ENCODE data around the gene RAPGEF4.
"Not testable (repeated sequence)": the region's sequence is repeated elsewhere in the genome, so short reads cannot be mapped to it uniquely, and the experiment has no call there.

Gene RAPGEF4

DNA sequence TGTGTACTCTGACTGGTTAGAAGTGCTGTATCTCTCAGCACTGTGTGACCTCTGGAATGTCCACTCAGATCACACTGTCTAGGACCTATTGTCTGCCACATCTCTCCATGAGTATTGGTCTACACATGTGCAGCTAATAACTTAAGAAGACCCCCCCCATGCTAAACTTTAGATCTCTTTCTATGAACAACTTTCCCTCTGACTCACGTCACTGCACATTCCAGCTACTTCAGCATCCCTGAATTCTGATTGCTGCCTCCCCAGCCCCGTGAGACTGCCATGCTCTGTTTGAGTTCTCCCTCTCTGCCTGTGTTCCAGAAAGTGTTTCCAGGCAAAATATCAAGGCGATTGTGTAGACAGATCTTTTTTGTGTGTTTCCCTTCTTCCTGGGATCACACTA, 41.8 kb downstream of the RAPGEF4 start:
- no peak for DNase-seq

DNA sequence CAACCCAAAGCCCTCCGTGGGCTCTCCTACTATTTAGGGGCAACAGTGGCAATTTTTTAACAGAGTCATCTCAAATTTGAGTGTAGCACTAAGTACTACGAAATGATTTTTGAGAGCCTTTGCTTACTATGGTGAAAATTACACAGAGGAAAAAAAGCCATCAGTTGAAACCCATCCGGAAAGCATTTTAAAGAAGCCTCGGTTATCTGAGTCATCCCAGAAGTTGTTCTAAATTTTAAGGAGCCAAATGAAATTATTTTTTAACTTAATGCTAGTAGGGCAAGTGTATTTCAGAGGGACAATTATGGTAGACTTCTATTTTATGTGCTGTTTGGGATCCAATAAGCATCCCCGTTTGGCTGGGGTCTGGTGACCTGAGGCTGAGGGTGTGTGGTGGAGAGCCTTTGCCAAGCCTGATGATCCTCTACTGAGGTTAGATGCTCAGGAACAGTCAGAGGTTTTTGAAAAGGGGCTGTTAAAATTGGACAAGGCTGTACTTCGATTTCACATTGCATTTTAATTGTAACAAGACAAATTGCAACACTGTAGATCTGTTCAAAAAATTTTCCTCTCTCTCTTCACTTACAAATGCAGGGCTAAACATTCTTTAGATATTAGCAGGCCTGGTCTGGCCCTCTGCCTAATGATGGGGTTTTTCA, 47.0 kb downstream of the RAPGEF4 start:
- DNase-seq = no peak

GRCh38 chr2:172783165-172783898, 47.7 kb downstream of the RAPGEF4 start:
- no peak for DNase-seq

- no peak for DNase-seq
Observed at GRCh38 chr2:172788871-172789270, 53.2 kb downstream of the RAPGEF4 start.

- no peak for DNase-seq
Observed at GRCh38 chr2:172790404-172790803, 54.8 kb downstream of the RAPGEF4 start.

- no peak for DNase-seq
Observed at GRCh38 chr2:172791953-172792352, 56.3 kb downstream of the RAPGEF4 start.

GRCh38 chr2:172792711-172793110, 57.1 kb downstream of the RAPGEF4 start:
- no peak for DNase-seq

DNA sequence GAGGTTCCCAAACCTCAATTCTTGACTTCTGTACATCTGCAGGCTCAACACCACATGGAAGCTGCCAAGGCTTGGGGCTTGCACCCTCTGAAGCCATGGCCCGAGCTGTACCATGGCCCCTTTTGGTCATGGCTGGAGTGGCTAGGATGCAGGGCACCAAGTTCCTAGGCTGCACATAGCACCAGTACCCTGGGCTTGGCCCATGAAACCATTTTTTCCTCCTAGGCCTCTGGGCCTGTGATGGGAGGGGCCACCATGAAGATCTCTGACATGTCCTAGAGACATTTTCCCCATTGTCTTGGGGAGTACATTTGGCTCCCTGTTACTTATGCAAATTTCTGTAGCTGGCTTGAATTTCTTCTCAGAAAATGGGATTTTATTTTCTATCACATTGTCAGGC, 67.7 kb downstream of the RAPGEF4 start:
- not testable (repeated sequence) for DNase-seq

DNA sequence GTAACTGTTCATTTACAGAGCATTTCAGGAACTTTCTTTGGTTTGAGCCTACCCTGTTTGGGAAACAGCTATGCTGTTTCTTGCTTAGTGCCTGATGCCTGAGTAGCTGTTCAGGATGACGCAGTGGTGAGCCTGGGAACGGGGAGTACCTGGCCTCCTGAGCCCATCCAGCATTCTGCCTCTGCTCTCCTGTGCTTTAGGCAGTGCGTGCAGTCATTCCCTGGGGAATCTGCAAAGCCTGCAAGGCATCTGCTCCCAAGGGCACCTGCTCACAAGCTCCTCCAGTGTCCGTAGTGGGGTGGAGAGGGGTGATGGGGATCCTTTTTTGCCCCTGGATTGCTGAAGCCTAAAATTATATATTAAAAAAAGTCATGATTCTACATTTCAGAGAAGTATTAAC, 68.8 kb downstream of the RAPGEF4 start:
- no peak for DNase-seq

DNA sequence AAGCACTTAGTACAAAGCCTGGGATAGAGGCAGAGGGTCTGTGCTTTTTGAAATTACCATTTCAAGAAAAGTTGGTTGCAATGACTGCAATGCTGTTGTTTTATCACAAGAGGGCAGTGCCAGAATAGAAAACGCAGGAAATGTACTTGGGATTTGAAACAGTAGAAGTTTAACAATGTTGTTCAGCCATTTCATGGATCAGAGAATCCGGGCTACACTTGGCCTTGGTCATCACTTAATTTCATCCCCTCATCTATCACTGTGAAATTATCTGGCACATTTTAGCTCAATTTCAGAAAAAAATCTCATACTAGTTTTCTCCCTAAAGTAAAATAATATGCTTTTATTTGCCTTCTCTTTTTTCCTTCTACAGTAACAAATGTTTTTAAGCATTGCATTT, 70.8 kb downstream of the RAPGEF4 start:
- no peak for DNase-seq

GRCh38 chr2:172806996-172807395, 71.4 kb downstream of the RAPGEF4 start:
- DNase-seq = no peak

DNA sequence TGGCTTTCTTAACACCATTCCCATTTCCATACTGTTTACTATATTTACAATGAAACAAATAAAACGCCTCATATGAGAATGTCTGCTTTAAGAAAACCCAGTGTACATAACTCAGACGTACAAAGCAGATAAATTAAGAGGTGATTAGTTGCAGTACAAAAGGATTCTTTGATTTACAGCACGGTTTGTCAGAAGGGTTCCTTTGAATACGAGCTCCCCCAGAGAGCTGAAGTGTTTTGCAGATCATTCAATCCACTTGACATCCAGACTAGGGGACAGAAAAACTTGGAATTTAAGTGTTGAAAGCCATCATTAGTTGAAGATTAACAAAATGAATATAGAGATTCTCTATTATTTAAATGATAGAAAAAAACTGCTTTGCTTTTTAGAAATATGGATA, 72.5 kb downstream of the RAPGEF4 start:
- DNase-seq = no peak

- DNase-seq = no peak
Observed at GRCh38 chr2:172811027-172811426, 75.4 kb downstream of the RAPGEF4 start.

- DNase-seq = no peak
Observed at GRCh38 chr2:172812158-172812744, 76.6 kb downstream of the RAPGEF4 start.

DNA sequence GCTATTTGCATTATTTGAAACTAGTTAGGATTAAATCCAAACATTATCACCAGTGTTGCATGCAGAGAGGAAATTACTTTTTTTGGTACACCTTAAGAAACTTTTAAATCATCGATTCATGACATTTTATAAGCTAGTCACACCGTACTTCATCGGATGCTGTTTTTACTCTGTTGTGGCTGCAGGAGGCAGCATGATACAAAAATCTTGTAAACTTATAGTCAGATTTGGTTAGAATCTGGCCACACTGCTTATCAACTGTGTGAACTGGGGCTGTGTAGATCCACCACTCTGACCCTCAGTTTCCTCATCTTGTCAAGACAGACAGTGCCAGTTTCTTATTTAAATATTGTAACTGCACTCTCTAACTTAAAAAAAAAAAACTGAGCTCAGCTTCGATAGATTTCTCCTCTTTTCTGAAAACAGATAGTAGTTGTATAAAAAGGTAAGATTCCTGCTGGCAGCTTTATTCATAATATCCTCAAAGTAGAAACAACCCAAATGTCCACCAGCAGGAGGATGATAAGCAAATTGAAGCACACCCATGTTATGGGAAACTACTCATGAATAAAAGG, 77.8 kb downstream of the RAPGEF4 start:
- no peak for DNase-seq

DNA sequence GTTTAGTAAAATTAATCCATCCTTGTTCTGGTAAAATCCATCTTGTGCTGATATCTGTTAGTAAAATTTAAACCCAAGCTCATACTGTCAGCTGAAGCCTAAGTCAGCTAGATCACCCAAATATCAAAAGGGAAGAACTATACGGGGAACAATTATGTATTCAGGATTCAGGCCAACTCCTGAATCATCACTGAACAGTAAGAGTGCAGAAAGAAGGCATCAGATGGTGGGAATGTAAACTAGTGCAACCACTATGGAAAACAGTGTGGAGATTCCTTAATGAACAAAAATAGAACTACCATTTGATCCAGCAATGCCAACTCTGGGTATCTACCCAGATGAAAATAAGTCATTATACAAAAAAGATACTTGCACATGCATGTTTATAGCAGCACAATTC, 81.8 kb downstream of the RAPGEF4 start:
- DNase-seq = no peak

DNA sequence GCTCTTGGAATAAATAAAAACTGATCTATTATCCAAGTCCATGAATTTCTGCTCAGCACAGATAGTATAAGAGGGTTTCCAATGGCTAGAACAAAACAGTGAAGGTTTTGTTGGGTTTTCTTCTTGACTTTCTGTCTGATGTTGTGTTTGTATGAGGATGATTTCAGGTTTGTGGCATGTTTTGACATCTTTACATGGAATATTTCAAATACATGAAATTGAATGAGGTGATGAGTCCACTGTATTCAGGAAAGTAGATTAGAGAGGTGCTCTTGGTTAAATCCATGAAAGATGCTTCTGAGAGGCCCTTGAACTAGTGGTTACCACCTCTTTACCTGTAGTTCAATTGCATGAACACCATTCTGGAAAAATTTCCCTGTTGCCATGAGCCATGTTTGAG, 84.3 kb downstream of the RAPGEF4 start:
- DNase-seq = no peak

- no peak for DNase-seq
Observed at GRCh38 chr2:172821370-172822338, 86.0 kb downstream of the RAPGEF4 start.

DNA sequence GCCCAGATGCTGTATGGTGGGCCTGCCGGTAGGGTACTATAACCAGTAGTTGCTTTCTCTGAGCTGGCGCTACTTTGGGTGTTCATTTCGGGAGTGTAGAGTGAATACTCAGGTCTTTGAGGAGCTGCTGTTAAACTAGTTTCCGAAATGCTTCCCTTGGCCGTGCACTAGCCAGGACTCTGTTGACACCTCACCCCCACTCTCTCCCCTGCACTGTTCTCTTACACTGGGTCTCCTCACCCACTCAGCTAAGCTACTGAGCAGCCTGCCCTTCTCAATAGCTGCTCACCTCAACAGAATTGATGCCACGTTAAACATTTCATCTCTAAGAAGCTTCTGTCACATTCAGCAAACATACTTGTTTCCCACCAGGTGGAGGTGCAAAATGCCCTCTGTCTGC, 86.9 kb downstream of the RAPGEF4 start:
- no peak for DNase-seq

GRCh38 chr2:172823261-172823850, 87.7 kb downstream of the RAPGEF4 start:
- DNase-seq = no peak

DNA sequence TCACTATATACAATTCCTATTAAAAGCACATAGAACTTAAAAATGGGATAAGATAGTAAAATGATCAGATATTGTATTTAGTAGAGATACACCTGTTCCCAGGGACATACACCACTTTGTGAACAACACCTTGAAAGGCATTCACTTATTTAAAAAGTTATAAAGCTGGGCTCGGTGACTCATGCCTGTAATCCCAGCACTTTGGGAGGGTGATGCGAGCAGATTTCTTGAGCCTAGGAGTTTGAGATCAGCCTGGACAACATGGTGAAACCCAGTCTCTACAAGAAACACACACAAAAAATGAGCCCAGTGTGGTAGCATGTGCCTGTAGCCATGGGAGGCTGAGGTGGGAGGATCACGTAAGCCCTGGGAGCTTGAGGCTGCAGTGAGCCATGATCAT, 90.9 kb downstream of the RAPGEF4 start:
- no peak for DNase-seq

DNA sequence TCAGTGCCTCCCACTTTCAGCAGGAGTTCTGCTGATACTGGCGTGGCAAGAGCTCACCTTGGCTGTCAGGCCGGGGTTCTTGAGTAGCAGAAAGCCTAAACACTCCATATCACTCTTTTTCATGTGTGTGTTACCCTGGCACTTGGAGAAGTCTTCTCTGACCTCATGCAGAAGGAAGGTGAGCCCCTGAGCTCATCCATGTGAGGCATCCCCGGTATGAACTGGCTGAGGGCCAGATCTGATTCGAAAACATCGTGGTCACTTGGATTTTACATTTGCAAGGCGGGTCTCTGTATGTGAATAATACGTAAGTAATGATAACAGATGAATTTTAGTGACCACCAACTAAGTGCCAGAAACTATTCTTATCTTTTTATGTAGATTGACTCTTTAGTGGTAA, 93.6 kb downstream of the RAPGEF4 start:
- no peak for DNase-seq
